Mesenteric fat pad (tissue), 1 donor: ENCODE measurements around the gene SPTSSB. TPM values are rescaled to one million over a fixed set of nuclear protein-coding genes. Genes with fewer than 3 reads are reported as not detected.

ENCODE experiments used
- DNase-seq: peaks from one replicate; pipeline ENCODE4 v3.0.0-alpha.2; 2020; ENCODE audit warnings: low spot score
- total RNA-seq: library from RNA; stranded (reverse); fragmentation: NEBNext Ultra II Directional; extraction: Animal tissue kit (Norgen Biotek cat#: 25700); gene quantifications from one replicate; pipeline ENCODE4 v1.2.1, GENCODE V29; 2021
- donor health status: DM: yes; HTN: yes; CAD: no.

Gene SPTSSB
- total RNA-seq, 1 donor from 2014 or later: not detected

GRCh38 chr3:161339517-161340500 lies 31.5 kb downstream of the SPTSSB start:
- DNase-seq: no peak

DNA sequence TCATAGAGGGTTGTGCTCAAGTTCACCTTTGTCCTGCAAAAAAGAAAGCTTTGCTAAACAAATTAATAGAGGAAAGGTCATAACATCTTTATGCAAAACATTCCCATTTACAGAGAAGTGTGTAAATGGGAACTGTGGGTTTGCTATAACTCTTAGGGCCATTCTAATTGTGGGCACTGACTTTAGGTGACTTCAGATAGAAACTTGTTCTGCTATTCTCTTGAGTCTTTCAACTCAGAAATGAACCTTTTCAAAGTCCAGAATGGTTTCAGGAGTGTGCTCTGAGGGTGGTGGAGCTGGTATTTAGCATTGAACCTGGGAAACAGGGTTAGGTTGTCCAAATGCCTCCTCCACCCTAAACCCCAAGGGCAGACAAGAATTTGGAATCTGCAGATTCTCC lies 34.0 kb downstream of the SPTSSB start:
- no peak for DNase-seq

GRCh38 chr3:161336661-161337060 lies 34.7 kb downstream of the SPTSSB start:
- DNase-seq: no peak

- no peak for DNase-seq
Measured at GRCh38 chr3:161333696-161334095, 37.6 kb downstream of the SPTSSB start.

GRCh38 chr3:161332792-161333191 lies 38.5 kb downstream of the SPTSSB start:
- DNase-seq: no peak

GRCh38 chr3:161325059-161325458 lies 46.3 kb downstream of the SPTSSB start:
- no peak for DNase-seq

DNA sequence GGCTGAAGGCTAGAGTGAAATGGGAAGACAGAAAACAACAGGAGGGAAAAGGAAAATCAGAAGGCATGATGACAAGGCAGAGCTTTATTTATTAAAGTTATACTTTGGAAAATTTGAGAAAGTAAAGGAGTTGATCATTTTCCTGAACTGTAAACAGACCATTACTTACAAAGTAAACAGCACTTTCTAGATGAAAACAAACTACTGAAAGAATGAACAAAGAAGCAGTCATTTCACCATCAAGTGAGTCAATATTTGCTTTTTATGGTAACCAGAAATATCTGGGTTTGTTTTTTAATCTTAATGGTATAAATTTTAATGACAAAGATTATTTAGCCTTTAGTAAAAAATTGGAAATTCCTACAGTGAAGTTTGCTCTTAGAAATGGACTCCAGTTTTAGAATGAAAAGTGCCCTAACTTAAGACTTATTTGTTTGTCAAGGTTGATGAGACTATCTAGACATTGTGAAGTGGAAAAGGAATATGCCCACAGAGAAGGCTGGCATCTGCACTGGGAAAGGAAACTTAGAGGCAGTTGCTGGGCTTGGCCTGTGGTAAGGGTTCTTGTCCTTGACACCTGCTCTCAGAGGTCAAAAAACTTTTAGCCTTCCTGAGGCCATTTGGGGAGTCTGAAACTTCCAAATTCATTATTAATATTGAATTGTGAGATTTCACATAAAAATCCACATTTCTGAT lies 47.2 kb downstream of the SPTSSB start:
- no peak for DNase-seq

- no peak for DNase-seq
Measured at GRCh38 chr3:161322781-161323568, 48.3 kb downstream of the SPTSSB start.

GRCh38 chr3:161320837-161321236 lies 50.5 kb downstream of the SPTSSB start:
- no peak for DNase-seq

DNA sequence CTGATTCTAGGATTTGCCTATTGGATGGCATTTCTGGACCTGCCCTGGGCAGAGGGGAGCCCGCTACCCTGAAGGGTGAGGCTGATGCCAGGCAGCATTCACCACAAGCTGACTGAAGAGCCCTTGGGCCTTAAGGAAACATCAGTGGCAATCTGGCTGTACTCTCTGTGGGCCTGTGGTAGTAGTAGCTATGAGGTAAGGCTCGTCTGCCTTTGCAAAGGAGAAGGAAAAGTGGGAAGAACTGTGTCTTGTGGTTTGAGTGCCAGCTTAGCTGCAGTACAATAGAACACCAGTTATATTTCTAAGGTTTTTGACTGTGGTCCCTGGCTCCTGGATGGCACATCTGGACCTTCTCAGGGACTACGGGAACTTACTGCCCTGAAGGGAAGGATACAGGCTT lies 51.5 kb downstream of the SPTSSB start:
- DNase-seq: no peak

GRCh38 chr3:161317077-161317476 lies 54.2 kb downstream of the SPTSSB start:
- no peak for DNase-seq

- no peak for DNase-seq
Measured at GRCh38 chr3:161316006-161316689, 55.2 kb downstream of the SPTSSB start.

GRCh38 chr3:161314836-161315395 lies 56.4 kb downstream of the SPTSSB start:
- DNase-seq: no peak

GRCh38 chr3:161310649-161311423 lies 60.5 kb downstream of the SPTSSB start:
- DNase-seq: no peak

- no peak for DNase-seq
Measured at GRCh38 chr3:161305095-161305991, 66.0 kb downstream of the SPTSSB start.

DNA sequence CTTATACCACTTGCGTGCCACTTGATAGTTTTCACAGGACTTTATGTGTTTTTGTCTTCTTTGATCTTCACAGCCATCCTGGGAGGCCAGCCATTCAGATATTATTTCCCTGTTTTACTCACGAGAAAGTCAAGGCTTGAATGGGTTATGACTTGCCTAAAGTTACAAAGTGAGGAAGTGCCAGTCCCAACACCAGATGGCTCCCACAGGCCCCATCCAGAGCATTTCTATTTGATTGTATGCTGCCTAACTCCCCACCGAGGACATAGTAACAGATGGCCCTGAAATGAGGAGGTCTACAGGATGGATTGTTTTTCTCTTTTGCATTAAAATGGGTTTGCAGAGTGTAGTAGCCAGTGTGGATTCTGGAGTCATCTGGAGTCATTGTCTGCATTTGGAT lies 74.5 kb downstream of the SPTSSB start:
- DNase-seq: no peak

- no peak for DNase-seq
Measured at GRCh38 chr3:161295325-161295724, 76.0 kb downstream of the SPTSSB start.
